Measurements from ENCODE around the gene FAM151B. TPM values are rescaled to one million over a fixed set of nuclear protein-coding genes. Genes with fewer than 3 reads are reported as not detected.

FAM151B gene
- polyA plus RNA-seq, 1 donor (not counting 4 experiments of a cell fraction or from before 2014, with no cell fraction given), result 1.0 TPM

GRCh38 chr5:80576383-80576782 lies 88.5 kb downstream of the FAM151B start:
- no peaks in the 10 kb centered on the region for H3K79me2 ChIP-seq (ENCODE audit: control insufficient read depth, insufficient read depth, low read length)
- no peaks in the 10 kb centered on the region for H4K20me1 ChIP-seq (ENCODE audit: control insufficient read depth, extremely low read depth, insufficient read depth, low read length)
- H3K27ac ChIP-seq (ENCODE audit: control insufficient read depth, insufficient read depth, low read length), result no peak overlapping the region
- no peak overlapping the region for H3K9ac ChIP-seq (ENCODE audit: control insufficient read depth, extremely low read depth, insufficient read depth, low read length)
- FAIRE-seq, result no peak
- dilution Hi-C loops (cut with MboI; ENCODE audit: extremely low pct_ligation_motif_present, low sequenced_read_pairs), result no loop called here
- H2AFZ ChIP-seq (ENCODE audit: control insufficient read depth, low read length), result no peak overlapping the region
- no peaks in the 10 kb centered on the region for H3K36me3 ChIP-seq (ENCODE audit: control insufficient read depth in 2 of 2, extremely low read depth in 1 of 2, insufficient read depth in 2 of 2, low read length in 2 of 2)
- TF ChIP-seq EZH2 (IDR thresholded peaks at IDR 0.05; ENCODE audit: low read length), result no peak
- TF ChIP-seq CTCF (optimal IDR thresholded peaks at IDR 0.05 in 1 of 3, IDR thresholded peaks at IDR 0.05 in 1 of 3, conservative IDR thresholded peaks at IDR 0.05 in 1 of 3; ENCODE audit: extremely low read depth in 1 of 3, insufficient read depth in 2 of 3, low read length in 3 of 3), result no peak
- H3K4me2 ChIP-seq (ENCODE audit: control insufficient read depth, extremely low read depth, insufficient read depth, low read depth, low read length), result no peak overlapping the region
- DNase-seq (ENCODE audit: low read depth, low spot score), result no peak
- H3K9me1 ChIP-seq (ENCODE audit: control insufficient read depth, extremely low read depth, insufficient read depth, low read length), result no peaks in the 10 kb centered on the region
- no peaks in the 10 kb centered on the region for H3K4me1 ChIP-seq (ENCODE audit: control insufficient read depth, extremely low read depth, insufficient read depth, low read length)
- no peak overlapping the region for H3K4me3 ChIP-seq (ENCODE audit: control insufficient read depth in 2 of 3, extremely low read depth in 1 of 3, insufficient read depth in 2 of 3, low read depth in 1 of 3, low read length in 3 of 3)
- H3K27me3 ChIP-seq (ENCODE audit: control insufficient read depth, extremely low read depth, insufficient read depth, low read length), result peaks cover 8% of the 10 kb centered on the region
- no peaks in the 10 kb centered on the region for H3K9me3 ChIP-seq (ENCODE audit: control insufficient read depth, low read depth, low read length)

- Histone ChIP-seq H3K79me2 (ENCODE audit: control insufficient read depth, insufficient read depth, low read length) (no peaks in the 10 kb centered on the region), H4K20me1 (ENCODE audit: control insufficient read depth, extremely low read depth, insufficient read depth, low read length) (no peaks in the 10 kb centered on the region), H3K4me2 (ENCODE audit: control insufficient read depth, extremely low read depth, insufficient read depth, low read depth, low read length) (no peak overlapping the region), H3K27me3 (ENCODE audit: control insufficient read depth, extremely low read depth, insufficient read depth, low read length) (peaks cover 5% of the 10 kb centered on the region), H3K9ac (ENCODE audit: control insufficient read depth, extremely low read depth, insufficient read depth, low read length) (no peak overlapping the region), H3K4me3 (ENCODE audit: control insufficient read depth in 2 of 3, extremely low read depth in 1 of 3, insufficient read depth in 2 of 3, low read depth in 1 of 3, low read length in 3 of 3) (no peak overlapping the region), H3K27ac (ENCODE audit: control insufficient read depth, insufficient read depth, low read length) (no peak overlapping the region), H3K4me1 (ENCODE audit: control insufficient read depth, extremely low read depth, insufficient read depth, low read length) (no peaks in the 10 kb centered on the region), H3K9me3 (ENCODE audit: control insufficient read depth, low read depth, low read length) (no peaks in the 10 kb centered on the region), H2AFZ (ENCODE audit: control insufficient read depth, low read length) (no peak overlapping the region), H3K9me1 (ENCODE audit: control insufficient read depth, extremely low read depth, insufficient read depth, low read length) (no peaks in the 10 kb centered on the region), H3K36me3 (ENCODE audit: control insufficient read depth in 2 of 2, extremely low read depth in 1 of 2, insufficient read depth in 2 of 2, low read length in 2 of 2) (no peaks in the 10 kb centered on the region)
- TF ChIP-seq EZH2 (IDR thresholded peaks at IDR 0.05; ENCODE audit: low read length) (no peak), CTCF (optimal IDR thresholded peaks at IDR 0.05 in 1 of 3, IDR thresholded peaks at IDR 0.05 in 1 of 3, conservative IDR thresholded peaks at IDR 0.05 in 1 of 3; ENCODE audit: extremely low read depth in 1 of 3, insufficient read depth in 2 of 3, low read length in 3 of 3) (no peak)
- DNase-seq (ENCODE audit: low read depth, low spot score) (no peak), FAIRE-seq (no peak)
- dilution Hi-C loops (cut with MboI; ENCODE audit: extremely low pct_ligation_motif_present, low sequenced_read_pairs), result no loop called here
Observed at GRCh38 chr5:80577707-80578106, 89.8 kb downstream of the FAM151B start.

Measured in keratinocyte (primary cell).